RKO (cell line): Measurements from ENCODE around the gene MTMR12.
"Not testable (repeated sequence)": the region's sequence is repeated elsewhere in the genome, so short reads cannot be mapped to it uniquely, and the experiment has no call there.

Source experiments
- DNase-seq: peaks from one replicate; pipeline ENCODE4 v3.0.0-alpha.2; 2016; ENCODE audit warnings: low spot score

MTMR12 gene

GRCh38 chr5:32297181-32298058 is 15.3 kb downstream of the MTMR12 start:
- DNase-seq, result peak; percentile 24

GRCh38 chr5:32295966-32296772 is 16.6 kb downstream of the MTMR12 start:
- not testable (repeated sequence) for DNase-seq

GRCh38 chr5:32291591-32291990 is 21.1 kb downstream of the MTMR12 start:
- no peak for DNase-seq

GRCh38 chr5:32290922-32291321 is 21.8 kb downstream of the MTMR12 start:
- no peak for DNase-seq

- not testable (repeated sequence) for DNase-seq
Observed at GRCh38 chr5:32290501-32290900, 22.2 kb downstream of the MTMR12 start.

DNA sequence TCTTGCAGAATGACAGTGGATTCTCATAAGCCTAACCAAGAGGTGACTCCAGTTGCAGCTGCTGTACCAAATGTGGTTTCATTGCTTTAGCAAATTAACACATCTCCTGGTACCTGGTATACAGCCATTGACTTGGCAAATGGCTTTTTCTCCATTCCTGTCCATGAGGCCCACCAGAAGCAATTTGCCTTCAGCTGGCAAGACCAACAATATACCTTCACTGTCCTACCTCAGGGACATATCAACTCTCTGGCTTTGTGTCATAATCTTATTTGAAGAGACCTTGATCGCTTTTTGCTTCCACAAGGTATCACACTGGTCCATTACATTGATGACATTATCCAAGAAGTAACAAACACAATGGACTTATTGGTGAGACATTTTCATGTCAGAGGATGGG is 22.8 kb downstream of the MTMR12 start:
- not testable (repeated sequence) for DNase-seq

DNA sequence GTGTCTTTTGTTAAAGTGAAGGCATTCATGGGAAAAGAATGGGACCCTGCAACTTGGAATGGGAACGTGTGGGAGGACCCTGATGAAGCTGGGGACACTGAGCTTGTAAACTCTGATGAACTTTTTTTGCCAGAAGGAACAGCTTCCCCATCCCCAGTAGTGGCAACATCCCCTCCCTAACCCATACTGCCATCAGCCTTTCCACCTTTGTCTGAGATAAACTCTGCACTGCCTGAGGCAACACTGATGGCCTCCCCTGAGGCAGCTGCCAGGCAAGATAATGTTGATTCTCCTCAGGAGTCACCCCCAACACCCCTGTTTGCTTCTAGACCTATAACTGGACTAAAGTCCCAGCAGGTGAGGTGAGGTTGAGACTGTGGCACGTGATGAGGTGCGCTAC is 24.6 kb downstream of the MTMR12 start:
- not testable (repeated sequence) for DNase-seq

DNA sequence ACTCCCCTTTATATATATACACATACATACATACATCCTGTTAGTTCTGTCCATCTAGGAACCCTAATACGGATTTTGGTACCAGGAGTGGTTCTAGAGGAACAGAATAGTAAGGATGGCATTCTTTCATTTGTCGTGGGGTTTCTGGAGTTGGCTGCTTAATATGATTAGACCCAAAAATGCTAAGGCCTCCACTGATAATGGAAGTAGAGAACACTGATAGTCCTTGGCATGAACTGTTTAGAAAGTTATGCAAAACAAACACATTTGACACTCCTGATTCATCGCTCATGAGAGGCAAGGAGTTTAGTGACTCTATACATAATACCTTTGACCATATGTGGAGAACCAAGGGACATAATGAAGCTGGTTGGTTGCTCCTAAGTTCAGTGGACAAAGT is 25.2 kb downstream of the MTMR12 start:
- not testable (repeated sequence) for DNase-seq

DNA sequence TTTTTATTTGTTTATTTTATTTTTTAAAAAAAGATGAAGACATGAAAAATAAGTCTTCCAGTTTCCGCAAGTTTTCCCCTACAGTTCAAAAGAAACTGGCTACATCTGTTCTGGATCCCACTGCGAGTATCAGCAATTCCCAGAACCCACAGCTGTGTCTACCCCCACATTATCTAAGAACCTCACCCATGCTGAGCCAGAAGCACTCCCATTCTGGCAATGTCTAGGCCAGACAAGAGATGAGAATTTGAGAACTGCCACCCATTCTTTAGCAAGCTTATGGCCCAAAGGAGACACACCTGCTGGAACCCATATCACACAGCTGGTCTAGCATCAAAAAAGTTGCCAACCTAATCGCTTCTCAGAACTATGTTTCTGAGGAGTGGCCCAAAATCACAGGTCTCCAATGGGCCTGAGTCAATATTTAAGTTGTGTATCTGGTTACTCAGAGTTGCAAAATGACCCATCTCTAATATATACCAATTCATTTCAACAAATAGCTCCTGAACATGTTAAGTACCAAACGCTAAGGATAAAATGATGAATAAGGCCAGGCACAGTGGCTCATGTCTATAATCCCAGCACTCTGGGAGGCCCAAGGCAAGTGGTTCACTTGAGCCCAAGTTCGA is 27.1 kb downstream of the MTMR12 start:
- no peak for DNase-seq

- DNase-seq, result peak; percentile 59
Observed at GRCh38 chr5:32283539-32284377, 29.0 kb downstream of the MTMR12 start.

DNA sequence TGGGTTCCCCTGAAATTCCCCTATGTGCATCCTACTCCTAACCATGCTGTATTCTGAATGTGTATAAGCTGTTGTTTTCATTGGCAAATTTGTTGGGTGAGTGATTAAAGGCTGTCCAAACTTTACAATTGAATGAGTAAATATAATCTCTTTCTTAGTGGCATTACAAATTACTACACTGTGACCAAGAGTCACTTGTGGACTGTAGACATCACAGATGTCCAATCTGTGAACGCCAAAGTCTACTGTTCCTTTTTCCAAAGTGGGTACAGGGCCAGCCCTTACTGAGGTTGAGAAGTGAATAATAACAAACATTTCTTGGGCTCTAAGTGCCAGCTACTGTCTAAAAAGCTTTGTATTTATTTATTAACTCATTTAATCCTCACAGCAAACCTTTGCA is 29.7 kb downstream of the MTMR12 start:
- DNase-seq, result no peak

GRCh38 chr5:32282633-32283032 is 30.1 kb downstream of the MTMR12 start:
- no peak for DNase-seq

DNA sequence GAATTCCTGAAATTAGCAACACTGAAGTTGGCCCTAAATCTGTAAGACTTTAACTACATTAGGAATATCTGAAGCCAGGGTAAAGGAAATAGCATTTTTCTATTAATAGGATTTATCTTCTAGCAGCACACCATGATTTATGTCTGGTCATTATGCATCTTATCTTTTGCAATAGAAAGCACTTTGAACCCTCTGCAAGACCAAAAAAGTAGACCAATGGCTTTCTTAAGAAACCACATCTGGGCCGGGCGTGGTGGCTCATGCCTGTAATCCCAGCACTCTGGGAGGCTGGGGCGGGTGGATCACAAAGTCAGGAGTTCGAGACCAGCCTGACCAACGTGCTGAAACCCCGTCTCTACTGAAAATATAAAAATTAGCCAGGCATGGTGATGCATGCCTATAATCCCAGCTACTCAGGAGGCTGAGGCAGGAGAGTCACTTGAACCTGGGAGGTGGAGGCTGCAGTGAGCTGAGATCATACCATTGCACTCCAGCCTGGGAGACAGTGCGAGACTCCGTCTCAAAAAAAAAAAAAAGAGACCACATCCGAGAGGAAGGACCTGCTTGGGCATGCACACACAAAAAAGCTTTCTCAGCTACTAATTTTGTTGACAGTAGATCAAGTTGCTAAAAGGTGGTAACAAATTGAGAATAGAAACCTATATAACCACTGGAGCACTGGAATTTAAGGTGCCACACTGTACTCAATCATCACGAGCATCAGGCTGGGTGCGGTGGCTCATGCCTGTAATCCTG is 31.2 kb downstream of the MTMR12 start:
- DNase-seq, result not testable (repeated sequence)

DNA sequence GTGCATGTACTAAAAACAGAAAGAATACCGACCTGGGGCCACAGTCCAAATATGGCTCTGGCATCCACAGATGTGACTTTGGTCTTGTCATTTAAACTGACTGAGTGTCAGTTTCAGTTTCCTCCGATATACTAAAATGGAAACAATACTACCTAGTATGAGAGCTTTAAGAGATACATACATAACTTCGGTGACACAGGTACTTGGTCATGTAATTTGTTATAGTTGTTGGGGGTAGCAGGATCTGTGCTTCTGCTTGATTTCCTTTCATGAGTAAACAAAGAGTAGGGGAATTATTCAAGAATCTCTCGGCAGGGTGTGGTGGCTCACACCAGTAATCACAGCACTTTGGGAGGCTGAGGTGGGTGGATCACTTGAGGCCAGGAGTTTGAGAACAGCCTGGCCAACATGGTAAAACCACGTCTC is 32.1 kb downstream of the MTMR12 start:
- no peak for DNase-seq

DNA sequence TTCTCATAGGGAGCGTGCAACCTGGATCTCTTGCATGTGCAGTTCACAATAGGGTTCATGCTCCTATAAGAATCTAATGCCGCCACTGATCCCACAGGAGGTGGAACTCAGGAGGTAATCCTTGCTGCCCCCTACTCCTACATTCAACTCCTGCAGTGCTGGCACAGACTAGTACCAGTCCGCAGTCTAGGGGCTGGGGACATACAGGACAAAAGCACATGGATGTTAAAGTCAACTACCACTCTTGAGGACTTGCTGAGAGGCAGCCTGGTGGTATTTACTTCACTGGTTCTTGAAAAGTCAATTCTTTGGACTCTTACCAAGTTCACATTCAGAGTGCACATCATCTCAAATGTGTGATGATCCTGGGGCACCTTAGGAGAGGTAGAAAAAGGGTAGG is 33.0 kb downstream of the MTMR12 start:
- no peak for DNase-seq

- no peak for DNase-seq
Observed at GRCh38 chr5:32279223-32279622, 33.5 kb downstream of the MTMR12 start.

DNA sequence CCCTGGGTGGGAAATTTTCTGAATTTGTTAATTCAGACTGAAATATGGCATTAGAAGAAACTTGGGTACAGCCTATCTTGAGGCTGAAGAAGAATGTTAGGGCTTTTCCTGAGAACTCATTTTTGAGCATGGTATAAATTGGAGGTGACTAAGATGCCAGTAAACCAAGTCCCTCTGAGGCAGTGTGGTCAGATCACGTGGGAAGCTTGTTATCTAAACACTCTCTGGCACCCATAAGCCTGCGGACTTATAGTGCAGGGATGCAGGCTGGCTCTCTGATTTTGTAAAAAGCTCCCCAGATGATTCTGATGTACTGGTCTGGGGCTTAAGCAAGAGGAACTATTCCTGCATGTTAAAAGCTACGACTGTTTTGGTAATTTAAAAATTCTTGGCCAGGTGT is 34.3 kb downstream of the MTMR12 start:
- no peak for DNase-seq

- DNase-seq, result no peak
Observed at GRCh38 chr5:32277798-32278197, 34.9 kb downstream of the MTMR12 start.

GRCh38 chr5:32276173-32276853 is 36.4 kb downstream of the MTMR12 start:
- no peak for DNase-seq

- DNase-seq, result no peak
Observed at GRCh38 chr5:32275396-32275741, 37.4 kb downstream of the MTMR12 start.
